Common myeloid progenitor, CD34-positive (primary cell): Measurements from ENCODE around the gene RAC3.

ENCODE experiments used
- CTCF ChIA-PET: fragments of 350-600 bp; sonication (Branson Sonifier 250); formaldehyde crosslinking; loops from one replicate; lab custom pipeline; 2021; ENCODE audit warnings: antibody characterized with exemption; lab: Charles Lee
- POLR2A ChIA-PET: fragments of 350-600 bp; sonication (Branson Sonifier 250); formaldehyde crosslinking; loops from one replicate; lab custom pipeline; 2021; ENCODE audit warnings: antibody characterized with exemption; lab: Charles Lee
- DNase-seq, 3 donors: peaks; one replicate each; pipeline versions ENCODE4 v3.0.0 to v3.0.0-alpha.2; 2013
- H3K27ac ChIP-seq, 2 experiments: 1 replicate in 1 of 2; 2 replicates in 1 of 2; pipeline ENCODE4 v1.7.0; 2013; ENCODE audit warnings: inconsistent platforms in 2 of 2, low read length in 2 of 2, mild to moderate bottlenecking in 2 of 2, low read depth in 1 of 2, moderate library complexity in 1 of 2; ENCODE audit not compliant: severe bottlenecking in 2 of 2, insufficient read depth in 1 of 2, poor library complexity in 1 of 2
- H3K27me3 ChIP-seq, 5 experiments: replicated peaks in 2 of 5; 1 replicate in 3 of 5; 2 replicates in 2 of 5; pipeline versions ENCODE4 v1.6.1 to v1.7.0; 2013; ENCODE audit warnings: low read length in 4 of 5, mild to moderate bottlenecking in 2 of 5, moderate library complexity in 2 of 5, inconsistent platforms in 1 of 5; ENCODE audit not compliant: insufficient read depth in 5 of 5, control insufficient read depth in 4 of 5
- H3K36me3 ChIP-seq, 4 experiments: 1 replicate in 2 of 4; 2 replicates in 2 of 4; pipeline versions ENCODE4 v1.6.1 to v1.7.0; 2013; ENCODE audit warnings: low read length in 3 of 4, control low read depth in 1 of 4, mild to moderate bottlenecking in 1 of 4; ENCODE audit not compliant: control insufficient read depth in 4 of 4, insufficient read depth in 4 of 4
- H3K4me1 ChIP-seq, 4 experiments: 1 replicate in 3 of 4; 2 replicates in 1 of 4; pipeline versions ENCODE4 v1.6.1 to v1.7.1; 2013; ENCODE audit warnings: low read length in 3 of 4, mild to moderate bottlenecking in 3 of 4, control low read depth in 1 of 4, inconsistent platforms in 1 of 4, moderate library complexity in 1 of 4; ENCODE audit not compliant: control insufficient read depth in 4 of 4, insufficient read depth in 4 of 4; ENCODE audit errors: control extremely low read depth in 1 of 4
- H3K4me3 ChIP-seq, 7 experiments: 1 replicate in 4 of 7; 2 replicates in 3 of 7; pipeline versions ENCODE4 v1.5.1 to v1.7.0; 2013; ENCODE audit warnings: mild to moderate bottlenecking in 7 of 7, low read length in 6 of 7, moderate library complexity in 6 of 7, inconsistent platforms in 2 of 7, low read depth in 2 of 7, control low read depth in 1 of 7; ENCODE audit not compliant: insufficient read depth in 4 of 7, control insufficient read depth in 1 of 7; ENCODE audit errors: extremely low read depth in 1 of 7
- H3K9me3 ChIP-seq, 5 experiments: 1 replicate in 4 of 5; 2 replicates in 1 of 5; pipeline versions ENCODE4 v1.6.1 to v1.7.1; 2013; ENCODE audit warnings: low read length in 4 of 5, mild to moderate bottlenecking in 2 of 5, inconsistent platforms in 1 of 5, low read depth in 1 of 5, moderate library complexity in 1 of 5; ENCODE audit not compliant: control insufficient read depth in 4 of 5, insufficient read depth in 2 of 5; ENCODE audit errors: control extremely low read depth in 1 of 5
- WGBS: methylation state at CpG from one replicate; pipeline ENCODE4 v1.1.5; 2013; ENCODE audit not compliant: insufficient coverage; 5-methylcytosine and 5-hydroxymethylcytosine counted together

Gene RAC3

DNA sequence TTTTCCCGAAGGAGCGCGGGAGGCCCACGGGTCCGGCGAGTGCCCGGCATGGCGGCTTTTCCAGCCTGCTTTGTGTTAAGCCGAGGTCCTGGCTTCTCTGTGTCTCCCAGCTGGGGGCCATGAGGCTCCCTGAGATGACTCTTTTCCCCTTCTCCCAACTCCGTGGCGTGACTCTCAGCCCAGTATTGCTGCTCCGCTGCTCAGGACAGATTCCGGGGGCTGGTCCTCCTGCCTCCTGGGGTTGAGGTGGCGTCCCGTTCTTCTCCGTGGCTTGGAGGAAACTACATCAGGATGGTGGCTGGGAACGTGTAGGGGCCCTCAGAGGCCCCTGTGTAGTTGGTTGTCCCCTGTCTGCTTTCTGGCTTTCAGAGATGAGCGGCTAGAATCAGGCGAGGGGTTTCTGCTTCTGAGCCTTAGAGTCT is 21.2 kb downstream of the RAC3 start:
- H3K27me3 ChIP-seq, result no peaks in the 10 kb centered on the region

GRCh38 chr17:82053130-82053529 is 21.7 kb downstream of the RAC3 start:
- H3K4me3 ChIP-seq, result peak overlapping the region in 3 of 7 experiments; percentile 81 to 95 (median 86)
- H3K36me3 ChIP-seq, result peaks cover 4 to 69% (median 39%) of the 10 kb centered on the region in 4 experiments
- WGBS, result 97% methylated on average over 19 of the region's 19 CpGs

More for the DNA sequence above, 21.2 kb downstream of the RAC3 start:
- no peak for DNase-seq
- CTCF ChIA-PET, result interaction anchor here (1.0 kb wide), 1 partner anchor 15 kb away, joined by 3 read pairs; no protein-coding TSS in a partner anchor
- Histone ChIP-seq H3K9me3 (no peaks in the 10 kb centered on the region), H3K4me3 (peak overlapping the region; percentile 62 to 95 (median 81)), H3K4me1 (peaks cover 0 to 25% (median 21%) of the 10 kb centered on the region in 4 experiments), H3K27ac (peak overlapping the region; percentile 25 to 66), H3K36me3 (peaks cover 4 to 69% (median 37%) of the 10 kb centered on the region in 4 experiments)
- WGBS, result 44% methylated on average over 19 of the region's 19 CpGs
- POLR2A ChIA-PET, result interaction anchor here (0.7 kb wide), 1 partner anchor 8 kb away, joined by 3 read pairs; no protein-coding TSS in a partner anchor

DNA sequence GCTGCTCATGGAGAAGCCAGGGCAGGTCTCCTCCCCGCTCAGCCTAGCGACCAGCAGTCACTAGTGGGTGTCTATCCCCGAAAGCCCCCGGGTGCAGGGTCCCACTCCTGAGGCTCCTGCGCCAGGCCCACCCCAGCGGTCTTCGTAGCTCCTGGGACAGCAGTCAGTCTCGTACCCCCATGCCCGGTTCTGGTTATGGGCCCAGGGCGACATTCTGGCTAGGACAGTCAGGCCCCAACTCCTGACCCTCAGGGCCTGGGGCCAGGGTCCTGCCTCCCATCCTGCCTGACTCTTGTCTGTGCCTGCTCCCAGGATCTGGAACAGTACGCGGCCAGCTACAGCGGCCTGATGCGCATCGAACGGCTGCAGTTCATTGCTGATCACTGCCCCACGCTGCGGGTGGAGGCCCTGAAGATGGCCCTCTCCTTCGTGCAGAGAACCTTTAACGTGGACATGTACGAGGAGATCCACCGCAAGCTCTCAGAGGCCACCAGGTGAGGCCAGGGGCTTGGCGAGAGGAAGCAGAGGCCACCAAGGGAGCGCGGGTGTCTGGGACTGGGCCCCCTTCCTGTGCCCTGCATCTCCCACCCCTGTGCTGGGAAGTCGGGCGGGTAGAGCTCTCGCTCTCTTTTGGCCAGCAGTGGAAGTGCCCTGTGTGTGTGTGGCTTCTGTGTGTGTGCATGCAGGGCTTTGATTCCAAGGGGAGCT is 22.2 kb downstream of the RAC3 start:
- Histone ChIP-seq H3K27ac (no peak overlapping the region), H3K4me3 (no peak overlapping the region), H3K4me1 (peaks cover 0 to 25% (median 21%) of the 10 kb centered on the region in 4 experiments), H3K27me3 (no peaks in the 10 kb centered on the region), H3K9me3 (no peaks in the 10 kb centered on the region), H3K36me3 (peaks cover 4 to 72% (median 38%) of the 10 kb centered on the region in 4 experiments)
- no peak for DNase-seq
- ChIA-PET CTCF (interaction anchor here (1.0 to 1.1 kb wide), 2 partner anchors 16 to 24 kb away, joined by 3 read pairs; no protein-coding TSS in a partner anchor), POLR2A (no interaction called here)
- WGBS, result 99% methylated on average over 24 of the region's 28 CpGs

More at GRCh38 chr17:82053130-82053529, 21.7 kb downstream of the RAC3 start:
- H3K27me3 ChIP-seq, result no peaks in the 10 kb centered on the region
- ChIA-PET POLR2A (no interaction called here), CTCF (interaction anchor here (1.0 kb wide), 1 partner anchor 15 kb away, joined by 3 read pairs; no protein-coding TSS in a partner anchor)
- no peak overlapping the region for H3K27ac ChIP-seq
- DNase-seq, result no peak
- peaks cover 0 to 25% (median 21%) of the 10 kb centered on the region in 4 experiments for H3K4me1 ChIP-seq
- H3K9me3 ChIP-seq, result no peaks in the 10 kb centered on the region

GRCh38 chr17:82054351-82055022 is 23.0 kb downstream of the RAC3 start:
- H3K36me3 ChIP-seq, result peaks cover 4 to 73% (median 37%) of the 10 kb centered on the region in 4 experiments
- H3K9me3 ChIP-seq, result no peaks in the 10 kb centered on the region
- CTCF ChIA-PET, result interaction anchor here (1.1 kb wide), 1 partner anchor 25 kb away, joined by 3 read pairs; no protein-coding TSS in a partner anchor
- H3K27ac ChIP-seq, result no peak overlapping the region
- no peaks in the 10 kb centered on the region for H3K27me3 ChIP-seq
- H3K4me3 ChIP-seq, result no peak overlapping the region
- POLR2A ChIA-PET, result no interaction called here
- 97% methylated on average over 35 of the region's 38 CpGs for WGBS
- H3K4me1 ChIP-seq, result peaks cover 0 to 25% (median 21%) of the 10 kb centered on the region in 4 experiments
- DNase-seq, result no peak

DNA sequence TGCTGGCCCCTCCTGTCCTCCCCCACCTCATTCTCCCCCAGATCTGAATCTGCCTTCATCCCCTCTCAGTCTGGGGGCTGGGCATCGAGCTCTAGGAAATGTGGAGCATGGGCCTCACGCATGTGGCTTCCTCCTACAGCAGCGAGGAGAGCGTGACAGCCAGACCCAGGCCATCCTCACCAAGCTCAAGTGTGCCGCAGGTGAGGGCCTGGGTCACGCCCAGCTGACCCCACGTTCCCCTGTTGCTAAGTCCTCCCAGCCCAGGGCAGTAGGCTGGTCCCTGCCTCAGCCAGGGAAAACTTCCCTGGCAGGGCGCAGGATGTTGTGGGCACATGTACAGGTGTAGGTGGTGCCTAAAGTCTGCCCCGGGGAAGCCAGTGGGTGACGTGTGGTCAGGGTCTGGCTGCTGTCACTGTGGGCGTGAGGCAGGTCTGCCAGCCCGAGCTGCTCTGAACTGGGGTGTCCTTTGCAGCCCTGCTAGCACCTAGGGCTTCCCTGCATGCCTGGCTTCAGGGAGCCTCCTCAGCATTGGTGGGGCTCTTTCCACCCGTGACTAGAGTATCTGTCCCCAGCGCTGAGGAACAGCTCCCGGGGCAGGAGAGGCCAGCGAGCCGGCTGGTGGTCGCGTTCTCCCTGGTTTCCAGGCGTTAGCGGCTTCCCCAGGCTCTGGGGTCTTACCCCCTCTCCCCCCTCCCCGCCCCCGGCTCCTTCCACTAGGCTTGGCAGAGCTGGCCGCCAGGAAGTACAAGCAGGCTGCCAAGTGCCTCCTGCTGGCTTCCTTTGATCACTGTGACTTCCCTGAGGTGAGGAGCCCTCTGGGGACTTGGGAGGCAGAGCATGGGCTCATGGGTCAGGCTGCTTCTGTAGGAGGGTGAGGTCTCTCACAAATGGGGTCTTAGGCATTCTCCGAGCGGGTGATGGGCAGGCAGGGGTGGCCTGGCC is 23.8 kb downstream of the RAC3 start:
- Histone ChIP-seq H3K9me3 (no peaks in the 10 kb centered on the region), H3K36me3 (peaks cover 4 to 73% (median 42%) of the 10 kb centered on the region in 4 experiments), H3K27me3 (no peaks in the 10 kb centered on the region), H3K4me3 (no peak overlapping the region), H3K4me1 (peaks cover 0 to 22% (median 20%) of the 10 kb centered on the region in 4 experiments), H3K27ac (no peak overlapping the region)
- POLR2A ChIA-PET, result no interaction called here
- CTCF ChIA-PET, result interaction anchor here (1.1 kb wide), 1 partner anchor 26 kb away, joined by 3 read pairs; no protein-coding TSS in a partner anchor
- WGBS, result 89% methylated on average over 22 of the region's 26 CpGs
- no peak for DNase-seq

DNA sequence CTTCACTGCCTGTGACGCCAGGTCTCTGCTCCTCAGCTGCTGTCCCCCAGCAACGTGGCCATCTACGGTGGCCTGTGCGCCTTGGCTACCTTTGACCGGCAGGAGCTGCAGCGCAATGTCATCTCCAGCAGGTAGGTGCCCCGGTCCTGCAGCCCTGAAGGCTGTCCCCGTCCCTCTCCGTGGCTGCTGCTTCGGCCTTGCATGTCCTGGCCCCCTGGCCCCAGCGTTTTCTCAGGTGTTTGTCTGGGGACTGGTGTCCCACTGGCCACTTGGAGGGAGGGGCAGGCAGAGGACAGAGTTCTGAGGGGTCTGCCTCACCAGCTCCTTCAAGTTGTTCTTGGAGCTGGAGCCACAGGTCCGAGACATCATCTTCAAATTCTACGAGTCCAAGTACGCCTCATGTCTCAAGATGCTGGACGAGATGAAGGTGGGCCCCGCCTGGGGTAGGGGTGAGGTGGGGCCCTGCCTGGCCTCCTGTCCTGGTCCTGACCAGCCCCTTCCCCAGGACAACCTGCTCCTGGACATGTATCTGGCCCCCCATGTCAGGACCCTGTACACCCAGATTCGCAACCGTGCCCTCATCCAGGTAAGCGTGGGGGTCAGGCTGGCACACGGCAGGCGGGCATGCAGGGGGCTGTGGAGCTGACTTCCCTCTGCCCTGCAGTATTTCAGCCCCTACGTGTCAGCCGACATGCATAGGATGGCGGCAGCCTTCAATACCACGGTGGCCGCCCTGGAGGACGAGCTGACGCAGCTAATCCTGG is 24.7 kb downstream of the RAC3 start:
- ChIA-PET CTCF (no interaction called here), POLR2A (no interaction called here)
- no peak for DNase-seq
- Histone ChIP-seq H3K27me3 (no peaks in the 10 kb centered on the region), H3K36me3 (peaks cover 6 to 82% (median 50%) of the 10 kb centered on the region in 4 experiments), H3K27ac (no peak overlapping the region), H3K9me3 (no peaks in the 10 kb centered on the region), H3K4me1 (peaks cover 0 to 13% (median 12%) of the 10 kb centered on the region in 4 experiments), H3K4me3 (no peak overlapping the region)
- WGBS, result 98% methylated on average over 27 of the region's 28 CpGs
